ENCODE data around the gene HOXC4.
"Not testable (repeated sequence)": the region's sequence is repeated elsewhere in the genome, so short reads cannot be mapped to it uniquely, and the experiment has no call there.

HOXC4 gene

DNA sequence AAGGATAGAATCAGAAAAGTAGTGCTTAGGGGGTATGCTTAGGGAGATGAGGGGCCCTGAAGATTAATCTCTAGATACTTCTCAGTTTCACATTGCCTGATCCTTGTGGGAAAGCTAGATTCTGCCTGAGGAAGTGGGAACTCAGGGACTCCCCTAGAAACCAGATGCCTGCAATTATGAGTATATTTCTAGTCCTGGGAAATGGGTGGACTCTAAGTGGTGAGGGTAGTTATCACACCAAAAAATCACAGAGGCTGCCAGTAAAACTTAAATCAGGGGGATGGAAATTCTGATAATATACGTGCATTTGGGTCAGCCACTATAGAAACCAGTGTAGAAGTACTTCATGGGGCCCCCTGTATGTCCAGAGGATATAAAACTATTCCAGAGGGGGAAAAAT lies 18.3 kb downstream of the HOXC4 start:
- H3K4me3 ChIP-seq (ENCODE audit: low read length): no peak overlapping the region
- DNase-seq (ENCODE audit: low read depth, low spot score): no peak

- H3K4me3 ChIP-seq (ENCODE audit: low read length): no peak overlapping the region
- no peak for DNase-seq (ENCODE audit: low read depth, low spot score)
Measured at GRCh38 chr12:54074308-54074707, 20.7 kb downstream of the HOXC4 start.

GRCh38 chr12:54075409-54075808 lies 21.8 kb downstream of the HOXC4 start:
- DNase-seq (ENCODE audit: low read depth, low spot score): no peak

DNA sequence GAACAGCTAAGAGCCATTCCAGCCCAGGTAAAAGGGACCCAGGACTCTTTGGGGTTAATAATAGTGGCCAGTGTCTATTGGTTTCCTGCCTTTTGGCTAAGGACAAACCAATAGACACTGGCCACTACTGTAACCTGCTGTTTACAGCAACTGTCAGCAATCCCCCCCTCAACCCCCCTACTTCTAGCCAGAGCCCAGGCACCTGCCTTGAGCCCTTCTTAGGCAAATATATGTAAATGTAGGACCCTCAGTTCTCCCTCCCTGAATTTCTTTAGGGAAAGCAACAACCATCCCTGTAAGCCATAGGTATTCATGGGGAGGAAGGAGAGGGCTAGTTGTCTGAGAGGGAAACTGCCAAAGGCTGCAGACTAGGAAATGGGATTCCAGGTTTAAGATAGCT lies 22.3 kb downstream of the HOXC4 start:
- no peak overlapping the region for H3K4me3 ChIP-seq (ENCODE audit: low read length)
- no peak for DNase-seq (ENCODE audit: low read depth, low spot score)

More at GRCh38 chr12:54075409-54075808, 21.8 kb downstream of the HOXC4 start:
- H3K4me3 ChIP-seq (ENCODE audit: low read length): no peak overlapping the region

DNA sequence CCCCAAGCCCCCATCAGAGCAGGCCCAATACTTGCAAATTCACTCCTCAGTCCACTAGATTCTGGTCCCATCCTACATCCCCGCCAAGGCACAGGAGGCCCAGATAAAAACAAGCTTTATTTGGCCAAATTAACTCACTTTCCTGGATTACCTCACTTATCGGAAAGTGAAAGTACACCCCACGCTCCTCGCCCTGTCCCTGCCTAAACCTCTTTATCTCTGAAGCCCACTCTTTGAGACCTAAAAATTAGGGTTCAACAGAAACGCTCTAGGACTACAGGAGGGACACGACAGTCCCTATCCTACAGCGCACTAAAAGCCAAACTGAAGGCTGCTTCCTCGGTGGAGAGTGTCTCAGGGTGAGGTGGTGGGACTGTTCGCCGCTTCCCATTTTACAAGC lies 24.2 kb downstream of the HOXC4 start:
- DNase-seq (ENCODE audit: low read depth, low spot score); H3K4me3 ChIP-seq (ENCODE audit: low read length): not testable (repeated sequence)

DNA sequence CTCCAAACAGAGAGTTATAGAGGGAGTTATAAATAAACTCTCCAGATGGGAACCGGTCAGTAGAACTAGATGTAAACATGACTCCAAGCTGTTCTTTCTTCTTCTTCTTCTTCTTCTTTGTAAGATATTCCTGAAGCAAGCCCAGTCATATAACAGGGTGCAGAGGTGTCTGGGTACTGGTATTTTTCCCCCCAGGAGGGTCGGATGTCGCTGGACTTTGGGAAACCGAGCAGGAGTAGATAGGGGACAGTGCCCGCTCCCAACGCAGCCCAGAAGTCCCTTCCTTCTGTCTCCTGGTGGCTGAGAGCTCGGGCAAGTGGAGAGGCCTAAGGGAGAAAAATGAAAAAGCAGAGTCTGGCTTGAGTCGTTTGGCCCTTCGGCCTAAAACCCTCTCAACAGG lies 25.5 kb downstream of the HOXC4 start:
- DNase-seq (ENCODE audit: low read depth, low spot score); H3K4me3 ChIP-seq (ENCODE audit: low read length): not testable (repeated sequence)

DNA sequence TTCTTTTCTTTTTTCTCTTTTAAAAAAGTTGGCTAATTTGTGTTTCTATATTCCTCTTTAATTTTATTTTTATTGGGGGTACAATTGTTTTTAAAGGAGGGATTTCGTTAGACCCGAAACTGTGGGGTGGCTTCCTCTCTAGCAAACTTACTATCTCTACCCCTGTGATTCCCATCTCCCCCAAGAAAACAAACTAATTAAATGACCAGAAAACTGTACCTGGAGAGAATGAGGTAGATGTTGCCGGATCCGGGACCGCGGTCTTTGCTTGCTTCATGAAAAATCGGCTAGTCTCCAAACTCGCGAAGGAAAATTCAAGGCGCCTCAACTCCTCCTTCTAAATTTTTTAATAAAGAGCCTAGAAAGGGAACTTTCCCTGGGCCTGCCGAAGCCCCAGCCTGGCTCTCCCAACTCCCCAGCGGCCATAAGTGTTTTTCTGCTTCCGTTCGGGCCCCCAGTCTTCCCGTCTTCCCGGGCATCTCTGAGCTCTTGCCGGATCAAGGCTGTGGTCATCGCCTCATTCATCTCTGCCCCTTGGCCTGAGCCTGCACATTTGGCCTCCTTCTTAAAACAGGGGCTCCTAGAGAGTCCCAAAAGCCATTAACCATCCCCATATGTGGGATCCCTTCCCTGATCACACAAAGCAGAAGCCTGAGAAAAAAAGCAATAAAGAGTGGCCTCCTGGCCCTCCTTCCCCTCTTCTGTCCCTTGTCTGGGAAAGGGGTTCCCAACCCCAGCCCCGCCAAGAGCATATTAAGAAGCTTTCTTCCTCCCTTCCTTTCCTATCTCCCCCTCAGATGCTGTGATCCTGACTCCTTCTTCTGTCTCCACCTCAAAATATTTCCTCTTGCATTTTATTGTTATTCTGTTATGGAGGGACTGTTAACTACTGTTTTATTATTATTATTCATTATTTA lies 26.6 kb downstream of the HOXC4 start:
- H3K4me3 ChIP-seq (ENCODE audit: low read length): not testable (repeated sequence)

DNA sequence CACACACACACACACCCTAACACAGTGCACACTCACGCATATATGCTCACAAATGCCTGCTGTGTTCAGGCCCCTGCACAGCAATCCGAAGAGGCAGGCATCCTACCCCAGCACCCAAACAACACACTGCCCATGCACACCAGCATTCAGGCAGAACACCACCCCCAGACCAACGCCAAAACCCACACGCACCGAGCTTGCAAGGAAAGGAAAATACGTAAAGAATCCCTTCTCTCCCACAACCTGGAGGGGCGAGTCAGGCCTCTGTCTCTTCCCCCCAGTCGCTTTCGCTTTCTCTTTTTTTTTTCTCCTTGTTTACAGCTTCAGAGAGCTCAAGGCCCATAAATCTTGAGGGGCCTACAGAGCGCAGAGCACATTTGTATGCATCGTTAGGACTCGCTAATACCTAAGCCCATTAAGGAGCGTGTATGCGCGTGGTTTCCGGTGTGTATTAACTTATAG lies 27.4 kb downstream of the HOXC4 start:
- H3K4me3 ChIP-seq (ENCODE audit: low read length); DNase-seq (ENCODE audit: low read depth, low spot score): not testable (repeated sequence)

More for the DNA sequence above, 26.6 kb downstream of the HOXC4 start:
- DNase-seq (ENCODE audit: low read depth, low spot score): not testable (repeated sequence)

DNA sequence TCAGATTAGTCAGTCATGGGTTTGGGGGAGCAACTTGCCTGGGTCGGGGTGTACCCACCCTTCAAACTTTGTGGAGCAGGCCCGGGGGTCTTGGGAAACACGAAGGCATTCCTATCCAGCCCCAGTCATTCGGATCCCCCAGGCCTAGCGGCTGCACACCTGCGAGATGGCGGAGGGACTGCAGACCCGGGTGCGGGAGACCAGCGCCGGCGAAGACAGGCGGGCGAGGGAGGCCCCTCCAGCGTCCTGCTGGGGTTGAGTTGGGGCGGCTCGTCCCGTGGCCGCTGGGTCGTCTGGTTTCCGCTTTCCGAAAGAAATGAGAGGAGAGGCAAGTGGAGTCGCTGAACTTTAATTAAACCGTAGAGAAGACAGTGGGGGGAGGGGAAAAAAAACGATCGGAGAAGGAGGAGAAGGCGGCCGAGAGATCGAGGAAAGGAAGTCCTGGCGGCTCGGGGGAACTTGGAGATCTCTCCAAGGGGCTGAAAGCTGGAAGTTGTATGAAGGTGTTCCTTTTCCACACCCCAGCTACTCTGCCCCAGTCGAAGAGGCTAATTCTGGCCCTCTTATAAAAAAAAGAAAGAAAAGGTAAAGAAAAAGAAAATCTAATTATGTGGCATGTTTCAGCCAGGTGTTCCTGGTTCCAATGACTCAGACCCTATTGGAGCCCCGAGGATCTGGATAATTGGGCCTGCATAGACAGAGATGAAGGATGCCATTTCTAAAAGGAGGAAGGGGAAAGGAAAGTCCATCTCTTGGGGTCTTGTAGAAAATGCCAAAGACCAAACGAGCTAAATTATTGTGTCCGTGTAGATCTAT lies 28.2 kb downstream of the HOXC4 start:
- not testable (repeated sequence) for DNase-seq (ENCODE audit: low read depth, low spot score); H3K4me3 ChIP-seq (ENCODE audit: low read length)

DNA sequence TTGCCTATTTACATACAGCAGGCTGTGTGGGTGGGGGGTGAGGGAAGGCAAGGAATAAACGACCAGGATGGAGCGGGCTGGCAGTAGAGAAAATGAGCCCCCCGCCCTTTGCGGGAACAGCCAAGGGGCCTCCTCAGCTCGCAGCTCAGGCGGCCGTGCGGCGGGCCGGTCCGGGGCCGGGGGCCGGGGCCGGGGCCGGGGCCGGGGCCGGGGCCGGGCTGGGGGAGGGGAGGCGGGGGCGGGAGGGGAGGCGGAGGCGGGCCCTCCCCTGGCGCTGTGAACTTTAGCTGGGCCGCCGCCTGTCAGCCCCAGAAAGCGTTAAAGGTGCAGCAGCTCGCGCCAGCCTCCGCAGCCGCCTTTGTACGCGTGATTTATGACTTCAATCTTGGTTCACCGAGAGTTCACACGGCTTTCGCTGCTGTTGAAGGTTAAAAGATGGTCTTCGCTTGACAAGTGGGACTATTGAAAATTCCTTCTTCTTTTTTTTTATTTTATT lies 28.8 kb downstream of the HOXC4 start:
- no peak for DNase-seq (ENCODE audit: low read depth, low spot score)
- H3K4me3 ChIP-seq (ENCODE audit: low read length): no peak overlapping the region

- not testable (repeated sequence) for DNase-seq (ENCODE audit: low read depth, low spot score); H3K4me3 ChIP-seq (ENCODE audit: low read length)
Measured at GRCh38 chr12:54088011-54088410, 34.4 kb downstream of the HOXC4 start.

GRCh38 chr12:54089465-54089864 lies 35.8 kb downstream of the HOXC4 start:
- H3K4me3 ChIP-seq (ENCODE audit: low read length); DNase-seq (ENCODE audit: low read depth, low spot score): not testable (repeated sequence)

GRCh38 chr12:54090312-54090711 lies 36.7 kb downstream of the HOXC4 start:
- not testable (repeated sequence) for H3K4me3 ChIP-seq (ENCODE audit: low read length)

DNA sequence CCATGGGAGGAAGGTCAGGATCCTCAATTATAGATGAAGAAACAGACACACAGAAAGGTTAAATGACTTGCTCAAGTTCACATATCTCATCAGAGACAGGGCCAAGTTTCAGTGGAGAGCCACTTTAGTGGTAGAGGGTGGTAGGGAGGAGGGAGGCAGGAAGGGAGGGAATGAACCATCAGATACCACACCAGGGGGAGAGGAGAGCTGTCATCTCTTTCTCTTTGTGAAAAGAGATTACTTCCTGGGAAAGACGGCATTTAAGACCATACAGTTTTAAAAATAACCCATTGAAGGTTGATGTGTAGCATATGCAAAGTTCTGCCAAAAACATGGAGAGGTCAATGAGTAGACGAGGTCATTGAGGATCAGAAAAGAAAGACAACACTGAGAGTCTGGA lies 39.3 kb downstream of the HOXC4 start:
- not testable (repeated sequence) for DNase-seq (ENCODE audit: low read depth, low spot score)

More at GRCh38 chr12:54090312-54090711, 36.7 kb downstream of the HOXC4 start:
- DNase-seq (ENCODE audit: low read depth, low spot score): not testable (repeated sequence)

GRCh38 chr12:54095928-54096327 lies 42.3 kb downstream of the HOXC4 start:
- not testable (repeated sequence) for H3K4me3 ChIP-seq (ENCODE audit: low read length); DNase-seq (ENCODE audit: low read depth, low spot score)

More for the DNA sequence above, 39.3 kb downstream of the HOXC4 start:
- not testable (repeated sequence) for H3K4me3 ChIP-seq (ENCODE audit: low read length)

DNA sequence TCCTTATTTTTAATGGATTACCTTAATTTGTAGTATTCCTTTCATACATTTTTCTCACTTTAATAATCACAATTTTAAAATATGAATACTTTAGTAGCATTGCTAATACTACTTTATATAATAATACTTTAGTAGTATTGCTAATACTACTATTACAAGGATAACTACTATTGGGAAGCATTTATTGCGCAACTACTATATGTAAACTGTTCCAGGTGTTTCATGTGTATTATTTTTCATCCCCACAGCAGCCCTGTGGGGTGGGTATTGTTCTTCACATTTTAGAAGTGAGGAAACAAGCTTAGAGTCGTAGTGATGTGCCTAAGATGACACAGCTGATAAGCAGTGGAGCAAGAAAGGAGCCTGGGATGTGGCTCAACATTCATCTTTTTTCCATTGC lies 45.0 kb downstream of the HOXC4 start:
- not testable (repeated sequence) for H3K4me3 ChIP-seq (ENCODE audit: low read length); DNase-seq (ENCODE audit: low read depth, low spot score)

DNA sequence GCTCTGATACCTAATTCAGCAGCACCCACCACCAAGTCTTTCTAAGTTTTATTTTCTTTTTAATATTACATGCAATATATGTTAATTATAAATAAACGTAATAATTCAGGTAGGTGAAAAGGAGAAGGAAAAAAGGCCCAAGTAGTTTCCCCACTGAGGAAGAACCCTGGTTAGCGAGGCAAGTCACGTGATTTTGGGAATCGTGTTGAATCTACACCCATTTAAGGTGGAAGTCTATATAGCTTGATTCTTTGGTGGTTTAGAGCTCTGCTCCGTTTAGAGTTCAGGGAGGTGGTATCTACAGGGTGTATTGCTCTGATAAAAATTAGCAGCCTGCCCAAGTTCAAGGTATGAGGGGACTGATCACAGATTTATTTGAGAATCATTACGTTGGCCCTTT lies 47.0 kb downstream of the HOXC4 start:
- H3K4me3 ChIP-seq (ENCODE audit: low read length); DNase-seq (ENCODE audit: low read depth, low spot score): not testable (repeated sequence)

- not testable (repeated sequence) for DNase-seq (ENCODE audit: low read depth, low spot score); H3K4me3 ChIP-seq (ENCODE audit: low read length)
Measured at GRCh38 chr12:54102223-54102622, 48.6 kb downstream of the HOXC4 start.

GRCh38 chr12:54103827-54104226 lies 50.2 kb downstream of the HOXC4 start:
- not testable (repeated sequence) for H3K4me3 ChIP-seq (ENCODE audit: low read length)

More at GRCh38 chr12:54103827-54104226, 50.2 kb downstream of the HOXC4 start:
- not testable (repeated sequence) for DNase-seq (ENCODE audit: low read depth, low spot score)
